Astrocyte (in vitro differentiated cells and primary cell): Measurements from ENCODE around the gene PLCXD3. TPM values are rescaled to one million over a fixed set of nuclear protein-coding genes. Genes with fewer than 3 reads are reported as not detected.

ENCODE experiments used
- DNase-seq: peaks from one replicate; pipeline ENCODE4 v3.0.0-alpha.2; 2010; ENCODE audit warnings: low read depth
- FAIRE-seq: peaks from 2 replicates; lab custom pipeline; 2011; peaks lifted over from hg19 to GRCh38; lab: Jason Lieb, UNC
- H2AFZ ChIP-seq: 2 replicates; pipeline ENCODE4 v1.6.0; 2012; ENCODE audit warnings: low read depth, low read length, inconsistent platforms
- H3K27ac ChIP-seq: 2 replicates; pipeline ENCODE4 v1.5.1; 2011; ENCODE audit warnings: low read depth, low read length, inconsistent platforms
- H3K27me3 ChIP-seq: 2 replicates; pipeline ENCODE4 v1.6.0; 2011; ENCODE audit warnings: low read length, inconsistent platforms; ENCODE audit not compliant: insufficient read depth
- H3K36me3 ChIP-seq: 2 replicates; pipeline ENCODE4 v1.5.1; 2011; ENCODE audit warnings: low read length, inconsistent platforms; ENCODE audit not compliant: insufficient read depth
- H3K4me1 ChIP-seq: 2 replicates; pipeline ENCODE4 v1.5.1; 2011; ENCODE audit warnings: low read length, inconsistent platforms; ENCODE audit not compliant: insufficient read depth
- H3K4me2 ChIP-seq: 2 replicates; pipeline ENCODE4 v1.6.0; 2012; ENCODE audit warnings: low read length, inconsistent platforms
- H3K4me3 ChIP-seq: 2 replicates; pipeline ENCODE4 v1.5.1; 2011; ENCODE audit warnings: low read depth, mild to moderate bottlenecking, low read length, inconsistent platforms; ENCODE audit not compliant: insufficient read depth
- H3K79me2 ChIP-seq: 2 replicates; pipeline ENCODE4 v1.6.0; 2012; ENCODE audit warnings: mild to moderate bottlenecking, low read length, inconsistent platforms; ENCODE audit not compliant: insufficient read depth
- H3K9ac ChIP-seq: 2 replicates; pipeline ENCODE4 v1.6.0; 2012; ENCODE audit warnings: mild to moderate bottlenecking, low read length, inconsistent platforms
- H3K9me3 ChIP-seq: 2 replicates; pipeline ENCODE4 v1.5.1; 2012; ENCODE audit warnings: low read depth, mild to moderate bottlenecking, low read length, inconsistent platforms; ENCODE audit not compliant: insufficient read depth
- H4K20me1 ChIP-seq: 2 replicates; pipeline ENCODE4 v1.6.0; 2012; ENCODE audit warnings: low read length, inconsistent platforms; ENCODE audit not compliant: insufficient read depth
- H3K27ac Mint-ChIP-seq: one replicate; pipeline ENCODE4 v1.8.0; 2021; ENCODE audit warnings: mild to moderate bottlenecking, mixed read lengths; ENCODE audit not compliant: unreplicated experiment
- H3K27me3 Mint-ChIP-seq: one replicate; pipeline ENCODE4 v1.8.0; 2021; ENCODE audit warnings: low read depth, mixed read lengths; ENCODE audit not compliant: unreplicated experiment
- H3K36me3 Mint-ChIP-seq: one replicate; pipeline ENCODE4 v1.8.0; 2021; ENCODE audit warnings: low read depth, mixed read lengths; ENCODE audit not compliant: unreplicated experiment
- H3K4me1 Mint-ChIP-seq: one replicate; pipeline ENCODE4 v1.8.0; 2021; ENCODE audit warnings: low read depth, mixed read lengths; ENCODE audit not compliant: unreplicated experiment
- H3K4me3 Mint-ChIP-seq: one replicate; pipeline ENCODE4 v1.8.0; 2021; ENCODE audit warnings: mild to moderate bottlenecking, moderate library complexity, mixed read lengths; ENCODE audit not compliant: unreplicated experiment
- H3K9me3 Mint-ChIP-seq: one replicate; pipeline ENCODE4 v1.8.0; 2021; ENCODE audit warnings: mild to moderate bottlenecking, mixed read lengths; ENCODE audit not compliant: unreplicated experiment
- CTCF ChIP-seq: IDR thresholded peaks from 2 replicates; pipeline ENCODE4 v1.5.1; 2011; ENCODE audit warnings: low read depth, mild to moderate bottlenecking, inconsistent platforms, low read length, moderate library complexity; ENCODE audit not compliant: insufficient read depth
- EZH2 ChIP-seq: IDR thresholded peaks from 2 replicates; pipeline ENCODE4 v1.6.1; 2012; ENCODE audit warnings: mild to moderate bottlenecking, low read length, inconsistent platforms; ENCODE audit not compliant: insufficient read depth
- total RNA-seq: library from RNA; stranded (reverse); gene quantifications from 2 replicates; pipeline ENCODE4 v1.2.1, GENCODE V29; 2021

The PLCXD3 gene
- total RNA-seq, 1 donor from 2014 or later = 1.6 TPM

DNA sequence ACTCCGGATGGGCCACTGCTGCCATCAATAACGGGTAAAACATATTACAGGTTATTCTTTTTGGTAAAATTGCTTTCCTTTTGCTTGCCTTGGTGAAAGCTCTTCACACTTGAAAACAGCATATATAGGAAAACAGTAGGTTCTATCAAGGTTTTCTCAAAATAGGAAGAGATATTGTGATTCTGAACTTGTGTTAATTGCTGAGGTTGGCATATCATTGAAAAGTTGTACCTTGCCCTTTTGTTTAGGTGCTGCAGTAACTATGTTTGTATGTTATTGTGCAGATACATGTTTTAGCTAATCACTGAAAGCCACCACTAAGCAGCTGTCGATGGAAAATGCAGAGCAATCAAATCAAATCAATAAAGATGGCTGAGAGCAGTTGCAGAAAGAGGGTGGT is 219.1 kb downstream of the PLCXD3 start:
- Mint-ChIP-seq H3K27ac (no peak overlapping the region), H3K9me3 (no peaks in the 10 kb centered on the region), H3K27me3 (no peaks in the 10 kb centered on the region), H3K4me3 (no peak overlapping the region), H3K36me3 (no peaks in the 10 kb centered on the region), H3K4me1 (no peaks in the 10 kb centered on the region)
- TF ChIP-seq EZH2 = no peak
- no peak for TF ChIP-seq CTCF
- Histone ChIP-seq H3K79me2 (no peaks in the 10 kb centered on the region), H3K9me3 (no peaks in the 10 kb centered on the region), H3K4me2 (no peak overlapping the region), H3K4me1 (no peaks in the 10 kb centered on the region), H3K9ac (no peak overlapping the region), H3K27me3 (no peaks in the 10 kb centered on the region), H3K36me3 (no peaks in the 10 kb centered on the region), H2AFZ (no peak overlapping the region), H3K4me3 (no peak overlapping the region), H3K27ac (no peak overlapping the region), H4K20me1 (no peaks in the 10 kb centered on the region)
- FAIRE-seq (no peak), DNase-seq (no peak)

GRCh38 chr5:41290810-41291209 is 219.6 kb downstream of the PLCXD3 start:
- Mint-ChIP-seq H3K36me3 (no peaks in the 10 kb centered on the region), H3K27me3 (no peaks in the 10 kb centered on the region), H3K9me3 (no peaks in the 10 kb centered on the region), H3K4me1 (no peaks in the 10 kb centered on the region), H3K4me3 (no peak overlapping the region), H3K27ac (no peak overlapping the region)
- Histone ChIP-seq H3K4me1 (no peaks in the 10 kb centered on the region), H3K9me3 (no peaks in the 10 kb centered on the region), H2AFZ (no peak overlapping the region), H3K9ac (no peak overlapping the region), H3K36me3 (no peaks in the 10 kb centered on the region), H4K20me1 (no peaks in the 10 kb centered on the region), H3K4me2 (no peak overlapping the region), H3K27me3 (no peaks in the 10 kb centered on the region), H3K4me3 (no peak overlapping the region), H3K79me2 (no peaks in the 10 kb centered on the region), H3K27ac (no peak overlapping the region)
- TF ChIP-seq CTCF = no peak
- TF ChIP-seq EZH2 = no peak
- FAIRE-seq (no peak), DNase-seq (no peak)

DNA sequence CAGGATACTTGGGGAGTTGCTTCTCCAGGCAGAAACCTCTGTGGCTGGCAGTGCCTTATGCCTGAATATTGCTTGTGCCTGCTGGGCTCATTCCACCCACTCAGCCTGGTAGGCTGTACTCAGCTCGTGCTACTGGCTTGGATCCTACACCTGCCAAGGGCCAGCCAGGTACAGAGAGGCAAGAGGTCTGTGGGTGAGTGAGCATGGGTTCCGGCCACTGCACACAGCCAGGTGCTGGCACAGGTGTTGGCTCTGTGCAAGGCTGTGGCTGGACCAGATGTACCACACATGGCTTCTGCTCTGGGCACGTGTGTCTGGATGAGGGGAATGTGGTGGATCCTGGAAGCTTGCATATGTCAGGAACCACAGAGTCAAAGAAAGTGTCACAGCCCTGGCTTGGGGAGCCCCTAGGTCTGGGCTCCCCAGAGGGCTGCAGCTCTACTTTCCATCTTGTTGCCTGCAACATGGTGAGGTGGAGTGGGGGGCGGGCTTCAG is 220.4 kb downstream of the PLCXD3 start:
- Histone ChIP-seq H3K27me3 (no peaks in the 10 kb centered on the region), H3K36me3 (no peaks in the 10 kb centered on the region), H3K27ac (no peak overlapping the region), H3K4me2 (no peak overlapping the region), H3K9ac (no peak overlapping the region), H3K4me3 (no peak overlapping the region), H3K4me1 (no peaks in the 10 kb centered on the region), H3K9me3 (no peaks in the 10 kb centered on the region), H3K79me2 (no peaks in the 10 kb centered on the region), H4K20me1 (no peaks in the 10 kb centered on the region), H2AFZ (no peak overlapping the region)
- FAIRE-seq (no peak), DNase-seq (no peak)
- Mint-ChIP-seq H3K9me3 (no peaks in the 10 kb centered on the region), H3K27ac (no peak overlapping the region), H3K4me1 (no peaks in the 10 kb centered on the region), H3K4me3 (no peak overlapping the region), H3K27me3 (no peaks in the 10 kb centered on the region), H3K36me3 (no peaks in the 10 kb centered on the region)
- TF ChIP-seq CTCF = no peak
- no peak for TF ChIP-seq EZH2
